K562 (cell line): ENCODE data around the gene ZNF358. TPM values are rescaled to one million over a fixed set of nuclear protein-coding genes. Genes with fewer than 3 reads are reported as not detected.

Experiments
- CAMTA2 ChIP-seq: fragments of 250-450 bp; sonication (Bioruptor Pico); conservative IDR thresholded peaks from 2 replicates; pipeline ENCODE4 v1.5.1; 2022
- FOXA3 ChIP-seq, 2 experiments: fragments of 450-650 bp in 1 of 2; sonication (generic) in 1 of 2; formaldehyde crosslinking; IDR thresholded peaks in 1 of 2; conservative IDR thresholded peaks in 1 of 2; 2 replicates each; pipeline versions ENCODE4 v1.4.0 to v1.8.0; 2020 to 2022; ENCODE audit warnings: mild to moderate bottlenecking in 2 of 2, missing genetic modification reagents in 1 of 2
- FOXJ2 ChIP-seq: fragments of 200-800 bp; sonication (Bioruptor generic); IDR thresholded peaks from 2 replicates; pipeline ENCODE4 v1.6.1; 2016; ENCODE audit warnings: missing genetic modification characterization, missing compliant biosample characterization
- GATAD2B ChIP-seq: fragments of 450-650 bp; IDR thresholded peaks from 2 replicates; pipeline ENCODE4 v1.6.1; 2017; ENCODE audit warnings: mild to moderate bottlenecking, borderline replicate concordance
- HSF4 ChIP-seq: fragments of 250-450 bp; sonication (Bioruptor Pico); IDR thresholded peaks from 2 replicates; pipeline ENCODE4 v2.1.2; 2022; ENCODE audit warnings: mild to moderate bottlenecking, moderate library complexity, borderline replicate concordance
- PHB ChIP-seq: fragments of 250-450 bp; sonication (Bioruptor Pico); IDR thresholded peaks from 2 replicates; pipeline ENCODE4 v1.5.0; 2021
- RBM39 ChIP-seq: fragments of 200-400 bp; formaldehyde crosslinking; optimal IDR thresholded peaks from 2 replicates; pipeline ENCODE3; 2018; ENCODE audit warnings: low read depth, low read length
- STAT5B ChIP-seq: fragments of 250-450 bp; sonication (Bioruptor Pico); IDR thresholded peaks from 2 replicates; pipeline ENCODE4 v1.8.0; 2021; ENCODE audit warnings: mild to moderate bottlenecking, inconsistent platforms
- TRIM25 ChIP-seq: fragments of 450-650 bp; IDR thresholded peaks from 2 replicates; pipeline ENCODE4 v1.7.0; 2016; ENCODE audit warnings: borderline replicate concordance
- U2AF1 ChIP-seq: fragments of 200-400 bp; formaldehyde crosslinking; optimal IDR thresholded peaks from 2 replicates; pipeline ENCODE3; 2017; ENCODE audit warnings: mild to moderate bottlenecking, low read depth, low read length, moderate library complexity
- ZBTB17 ChIP-seq: fragments of 450-650 bp; formaldehyde crosslinking; IDR thresholded peaks from 2 replicates; pipeline ENCODE4 v1.4.0; 2020; ENCODE audit warnings: mild to moderate bottlenecking
- ZBTB33 ChIP-seq: sonication (generic); formaldehyde crosslinking; IDR thresholded peaks from 2 replicates; pipeline ENCODE4 v1.8.1; 2023; ENCODE audit warnings: mild to moderate bottlenecking, missing genetic modification reagents
- ZFPM2 ChIP-seq: fragments of 250-450 bp; sonication (Bioruptor Pico); IDR thresholded peaks from 2 replicates; pipeline ENCODE4 v1.5.1; 2022; ENCODE audit warnings: mild to moderate bottlenecking
- ZNF134 ChIP-seq: fragments of 250-450 bp; sonication (Bioruptor Pico); conservative IDR thresholded peaks from 2 replicates; pipeline ENCODE4 v1.4.0; 2020
- ZNF224 ChIP-seq: sonication (generic); formaldehyde crosslinking; IDR thresholded peaks from 2 replicates; pipeline ENCODE4 v1.8.0; 2022; ENCODE audit warnings: mild to moderate bottlenecking, missing genetic modification reagents
- ZNF232 ChIP-seq: sonication (generic); formaldehyde crosslinking; IDR thresholded peaks from 2 replicates; pipeline ENCODE4 v1.8.0; 2022; ENCODE audit warnings: mild to moderate bottlenecking, missing genetic modification reagents
- ZNF24 ChIP-seq: fragments of 450-650 bp; IDR thresholded peaks from 2 replicates; pipeline ENCODE4 v1.6.1; 2016
- ZNF274 ChIP-seq: IDR thresholded peaks from 2 replicates; pipeline ENCODE4 v1.6.1; 2011; ENCODE audit warnings: low read depth, mild to moderate bottlenecking, low read length, moderate library complexity, borderline replicate concordance
- ZNF398 ChIP-seq: fragments of 250-450 bp; sonication (Bioruptor Pico); IDR thresholded peaks from 2 replicates; pipeline ENCODE4 v1.8.0; 2021; ENCODE audit warnings: moderate library complexity, mild to moderate bottlenecking, inconsistent platforms
- ZNF655 ChIP-seq: fragments of 250-450 bp; sonication (Bioruptor Pico); IDR thresholded peaks from 2 replicates; pipeline ENCODE4 v1.5.0; 2021
- polyA plus RNA-seq, 8 experiments: library from polyadenylated mRNA; depleted of rRNA in 4 of 8; stranded (reverse) in 5 of 8; unstranded in 3 of 8; fragments of >200 nt; fragmentation: Nextera tagmentation in 2 of 8; fragmentation: Illumina TruSeq in 1 of 8; extraction: Ambion mirVana in 2 of 8; extraction: Trizol in 1 of 8; gene quantifications; 2 replicates each; pipeline versions ENCODE4 v1.2.1 to v1.2.3, GENCODE V29; 2011 to 2014; ENCODE audit warnings: inconsistent platforms in 1 of 8, missing spikeins in 1 of 8
- total RNA-seq, 7 experiments: library from RNA; depleted of rRNA in 6 of 7; stranded (reverse); fragments of >200 nt in 6 of 7; fragmentation: Illumina TruSeq in 2 of 7; extraction: Trizol in 2 of 7; gene quantifications; 2 replicates each; pipeline versions ENCODE4 v1.2.1 to v1.2.3, GENCODE V29; 2011 to 2021; ENCODE audit warnings: low replicate concordance in 1 of 7
- TF ChIP-seq, protein P1 (sequence below): fragments of 250-450 bp; sonication (Bioruptor Pico); IDR thresholded peaks from 2 replicates; pipeline ENCODE4 v1.5.0; 2021; ENCODE audit warnings: mild to moderate bottlenecking, borderline replicate concordance

ZNF358 gene
- total and polyA plus RNA-seq, 9 of the 15 experiments (the other 6 are each of a cell fraction or from before 2014, with no cell fraction given), result 0.04 to 17.2 (median 4.9) TPM

DNA sequence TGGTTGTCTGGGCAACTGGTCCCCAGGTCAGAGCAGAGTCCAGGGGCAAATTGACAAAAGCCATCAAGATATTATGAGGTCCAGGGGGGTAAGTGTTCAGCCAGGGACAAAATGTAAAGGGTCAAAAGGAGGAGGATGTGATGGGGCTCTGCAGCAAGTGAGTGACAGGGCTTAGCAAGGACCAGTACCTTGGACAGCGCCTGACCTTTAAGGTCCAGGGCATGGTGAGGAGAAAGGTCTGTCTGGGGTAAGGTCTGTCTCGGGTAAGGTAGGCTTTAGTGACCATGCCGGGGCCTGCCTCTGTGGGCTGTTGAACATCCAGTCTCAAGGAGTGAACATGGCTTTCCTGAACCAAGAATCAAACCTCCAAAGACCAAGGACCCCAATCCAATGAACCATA is 6.3 kb upstream of the ZNF358 start (continued):
- TF ChIP-seq, protein P1, sequence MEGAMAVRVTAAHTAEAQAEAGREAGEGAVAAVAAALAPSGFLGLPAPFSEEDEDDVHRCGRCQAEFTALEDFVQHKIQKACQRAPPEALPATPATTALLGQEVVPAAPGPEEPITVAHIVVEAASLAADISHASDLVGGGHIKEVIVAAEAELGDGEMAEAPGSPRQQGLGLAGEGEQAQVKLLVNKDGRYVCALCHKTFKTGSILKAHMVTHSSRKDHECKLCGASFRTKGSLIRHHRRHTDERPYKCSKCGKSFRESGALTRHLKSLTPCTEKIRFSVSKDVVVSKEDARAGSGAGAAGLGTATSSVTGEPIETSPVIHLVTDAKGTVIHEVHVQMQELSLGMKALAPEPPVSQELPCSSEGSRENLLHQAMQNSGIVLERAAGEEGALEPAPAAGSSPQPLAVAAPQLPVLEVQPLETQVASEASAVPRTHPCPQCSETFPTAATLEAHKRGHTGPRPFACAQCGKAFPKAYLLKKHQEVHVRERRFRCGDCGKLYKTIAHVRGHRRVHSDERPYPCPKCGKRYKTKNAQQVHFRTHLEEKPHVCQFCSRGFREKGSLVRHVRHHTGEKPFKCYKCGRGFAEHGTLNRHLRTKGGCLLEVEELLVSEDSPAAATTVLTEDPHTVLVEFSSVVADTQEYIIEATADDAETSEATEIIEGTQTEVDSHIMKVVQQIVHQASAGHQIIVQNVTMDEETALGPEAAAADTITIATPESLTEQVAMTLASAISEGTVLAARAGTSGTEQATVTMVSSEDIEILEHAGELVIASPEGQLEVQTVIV (CRISPR knock-in tag), result no peak
- TF ChIP-seq ZNF398 (CRISPR knock-in tag), result no peak
- TF ChIP-seq CAMTA2 (CRISPR knock-in tag), result no peak
- TF ChIP-seq GATAD2B, result no peak
- TF ChIP-seq U2AF1, result no peak
- no peak for TF ChIP-seq PHB (CRISPR knock-in tag)
- no peak for TF ChIP-seq ZNF655 (CRISPR knock-in tag)
- no peak for TF ChIP-seq FOXA3 (CRISPR knock-in tag; conservative IDR thresholded peaks at IDR 0.05 in 1 of 2, IDR thresholded peaks at IDR 0.05 in 1 of 2)
- TF ChIP-seq FOXJ2 (tag), result no peak
- TF ChIP-seq ZNF232, result peak; percentile 77; the same call in 1 of the 2 replicates
- no peak for TF ChIP-seq STAT5B (CRISPR knock-in tag)
- no peak for TF ChIP-seq HSF4
- TF ChIP-seq ZFPM2 (CRISPR knock-in tag), result no peak
- TF ChIP-seq ZNF224 (CRISPR knock-in tag), result peak; percentile 77; the same call in 1 of the 2 replicates
- TF ChIP-seq ZBTB17 (CRISPR knock-in tag), result no peak
- no peak for TF ChIP-seq ZBTB33 (CRISPR knock-in tag)
- TF ChIP-seq TRIM25, result no peak
- TF ChIP-seq ZNF274, result no peak
- TF ChIP-seq ZNF24, result no peak
- TF ChIP-seq ZNF134 (CRISPR knock-in tag), result no peak
- TF ChIP-seq RBM39, result no peak
